IMR-90 (cell line): Measurements from ENCODE around the gene ALDH5A1. TPM values are rescaled to one million over a fixed set of nuclear protein-coding genes. Genes with fewer than 3 reads are reported as not detected.

ENCODE experiments used
- ATAC-seq: fragments of 200-7000 bp; cut with Tn5 transposase; 2 replicates; pipeline ENCODE4 v1.9.1; 2020; ENCODE audit warnings: low read depth, mild to moderate bottlenecking, moderate library complexity
- BruUV-seq: library from RNA; stranded (reverse); fragments of 400-500 nt; replicated peaks from 2 replicates; lab custom pipeline; 2021; lab: Mats Ljungman, UMichigan
- CTCF ChIA-PET: fragments of 300-600 bp; formaldehyde crosslinking; extraction: SDS; loops from one replicate; lab custom pipeline; 2021; ENCODE audit warnings: antibody characterized with exemption; lab: Yijun Ruan, JAX
- POLR2A ChIA-PET: fragments of 300-600 bp; sonication (Branson Sonifier 250); formaldehyde crosslinking; loops from one replicate; lab custom pipeline; 2022; ENCODE audit warnings: antibody characterized with exemption; ENCODE audit not compliant: unreplicated experiment; lab: Charles Lee
- DNase-seq: peaks from one replicate; pipeline ENCODE4 v3.0.0; 2013
- H2AFZ ChIP-seq: replicated peaks from 2 replicates; pipeline ENCODE3; 2013; ENCODE audit warnings: low read length, mild to moderate bottlenecking; ENCODE audit not compliant: poor library complexity
- H2AK5ac ChIP-seq: 2 replicates; pipeline ENCODE4 v1.6.1; 2013; ENCODE audit warnings: low read depth, low read length, inconsistent platforms
- H2AK9ac ChIP-seq: replicated peaks from 2 replicates; pipeline ENCODE3; 2013; ENCODE audit warnings: mild to moderate bottlenecking, low read depth, low read length, moderate library complexity; ENCODE audit not compliant: poor library complexity
- H2BK120ac ChIP-seq: 2 replicates; pipeline ENCODE4 v1.6.1; 2013; ENCODE audit warnings: low read depth, low read length, inconsistent platforms
- H2BK15ac ChIP-seq: 3 replicates; pipeline ENCODE4 v1.6.1; 2013; ENCODE audit warnings: low read depth, low read length, inconsistent platforms
- H2BK20ac ChIP-seq: 2 replicates; pipeline ENCODE4 v1.6.1; 2013; ENCODE audit warnings: low read depth, mild to moderate bottlenecking, inconsistent platforms, low read length, moderate library complexity
- H2BK5ac ChIP-seq: 2 replicates; pipeline ENCODE4 v1.6.1; 2013; ENCODE audit warnings: mild to moderate bottlenecking, low read depth, low read length, inconsistent platforms; ENCODE audit not compliant: poor library complexity, severe bottlenecking
- H3K14ac ChIP-seq: replicated peaks from 2 replicates; pipeline ENCODE4 v1.6.1; 2013; ENCODE audit warnings: low read depth, low read length, inconsistent platforms
- H3K18ac ChIP-seq: 2 replicates; pipeline ENCODE4 v1.6.1; 2013; ENCODE audit warnings: low read depth, low read length, control low read depth
- H3K23ac ChIP-seq: 2 replicates; pipeline ENCODE4 v1.6.1; 2013; ENCODE audit warnings: low read depth, low read length, inconsistent platforms
- H3K27ac ChIP-seq: 2 replicates; pipeline ENCODE4 v1.5.1; 2013; ENCODE audit warnings: mild to moderate bottlenecking, control low read depth, low read length; ENCODE audit not compliant: insufficient read depth
- H3K27me3 ChIP-seq: 2 replicates; pipeline ENCODE4 v1.6.1; 2013; ENCODE audit warnings: low read length; ENCODE audit not compliant: control insufficient read depth, insufficient read depth
- H3K36me3 ChIP-seq: 2 replicates; pipeline ENCODE4 v1.6.1; 2013; ENCODE audit warnings: low read length, mixed read lengths; ENCODE audit not compliant: control insufficient read depth, insufficient read depth
- H3K4ac ChIP-seq: 2 replicates; pipeline ENCODE4 v1.6.1; 2013; ENCODE audit warnings: low read depth, low read length, inconsistent platforms
- H3K4me1 ChIP-seq: 2 replicates; pipeline ENCODE4 v1.6.1; 2013; ENCODE audit warnings: low read length, mixed read lengths; ENCODE audit not compliant: control insufficient read depth, insufficient read depth
- H3K4me2 ChIP-seq: 2 replicates; pipeline ENCODE4 v1.6.1; 2013; ENCODE audit warnings: low read depth, mild to moderate bottlenecking, control low read depth, low read length, moderate library complexity
- H3K4me3 ChIP-seq: 2 replicates; pipeline ENCODE4 v1.5.1; 2013; ENCODE audit warnings: low read depth, mild to moderate bottlenecking, control low read depth, low read length, moderate library complexity; ENCODE audit not compliant: insufficient read depth
- H3K56ac ChIP-seq: 2 replicates; pipeline ENCODE4 v1.6.1; 2013; ENCODE audit warnings: low read length, inconsistent platforms; ENCODE audit not compliant: insufficient read depth; ENCODE audit errors: extremely low read depth
- H3K79me1 ChIP-seq, 2 experiments: 2 replicates each; pipeline ENCODE4 v1.6.1; 2013; ENCODE audit warnings: low read length in 2 of 2, inconsistent platforms in 1 of 2, low read depth in 1 of 2
- H3K9ac ChIP-seq: 2 replicates; pipeline ENCODE4 v1.6.1; 2013; ENCODE audit warnings: low read depth, low read length, control low read depth
- H3K9me1 ChIP-seq: 2 replicates; pipeline ENCODE4 v1.6.1; 2013; ENCODE audit warnings: low read length, inconsistent platforms; ENCODE audit not compliant: insufficient read depth
- H3K9me3 ChIP-seq: 2 replicates; pipeline ENCODE4 v1.6.1; 2013; ENCODE audit warnings: low read length; ENCODE audit not compliant: control insufficient read depth, insufficient read depth
- H4K20me1 ChIP-seq: 2 replicates; pipeline ENCODE4 v1.6.1; 2013; ENCODE audit warnings: low read length, inconsistent platforms; ENCODE audit not compliant: insufficient read depth
- H4K5ac ChIP-seq: 2 replicates; pipeline ENCODE4 v1.6.1; 2013; ENCODE audit warnings: mild to moderate bottlenecking, low read depth, low read length, control low read depth
- H4K8ac ChIP-seq, 2 experiments: 2 replicates each; pipeline ENCODE4 v1.6.1; 2013; ENCODE audit warnings: low read depth in 2 of 2, low read length in 2 of 2, control low read depth in 1 of 2, inconsistent platforms in 1 of 2
- H4K91ac ChIP-seq: 2 replicates; pipeline ENCODE4 v1.6.1; 2013; ENCODE audit warnings: low read depth, low read length, inconsistent platforms; ENCODE audit not compliant: insufficient read depth
- BHLHE40 ChIP-seq: fragments of 150-350 bp; IDR thresholded peaks from 2 replicates; pipeline ENCODE4 v1.6.1; 2016; ENCODE audit warnings: mild to moderate bottlenecking, low read depth, low read length
- MAFK ChIP-seq: IDR thresholded peaks from 2 replicates; pipeline ENCODE4 v1.6.1; 2012; ENCODE audit warnings: low read depth, low read length, improper control_type of control experiment
- RCOR1 ChIP-seq: IDR thresholded peaks from 2 replicates; pipeline ENCODE4 v1.6.1; 2012; ENCODE audit warnings: mild to moderate bottlenecking, low read length, improper control_type of control experiment; ENCODE audit not compliant: insufficient replicate concordance
- RFX5 ChIP-seq: IDR thresholded peaks from 2 replicates; pipeline ENCODE4 v1.8.0; 2012; ENCODE audit warnings: low read depth, mild to moderate bottlenecking, low read length, moderate library complexity
- WGBS, 2 experiments: methylation state at CpG; one replicate each; pipeline versions ENCODE4 v1.1.5 to v1.1.7; 2013; ENCODE audit warnings: missing lambda C conversion rate in 2 of 2; ENCODE audit not compliant: insufficient read length in 1 of 2; ENCODE audit errors: extremely low coverage in 2 of 2; 5-methylcytosine and 5-hydroxymethylcytosine counted together
- dilution Hi-C: fragments of 300-500 bp; cut with HindIII; formaldehyde crosslinking; loops from one replicate; pipeline ENCODE4 v1.14.3; 2018; ENCODE audit warnings: low sequenced_read_pairs; ENCODE audit not compliant: unreplicated experiment
- in situ Hi-C: fragments of 300-500 bp; cut with MboI; formaldehyde crosslinking; loops from 3 replicates; pipeline ENCODE4 v1.14.3; 2019; ENCODE audit warnings: low sequenced_read_pairs, inconsistent platforms, mixed read lengths
- intact Hi-C: fragments of 100-400 bp; cut with micrococcal nuclease; formaldehyde crosslinking; loops from 2 replicates; pipeline ENCODE4 v1.10.0; 2022
- polyA plus RNA-seq, 3 experiments: library from polyadenylated mRNA; depleted of rRNA; stranded (reverse); fragments of >200 nt; gene quantifications; 2 replicates each; pipeline ENCODE4 v1.2.3, GENCODE V29; 2012; ENCODE audit warnings: low replicate concordance in 1 of 3
- total RNA-seq: library from RNA; depleted of rRNA; stranded (reverse); fragments of >200 nt; gene quantifications from 2 replicates; pipeline ENCODE4 v1.2.3, GENCODE V29; 2012

The ALDH5A1 gene
- total and polyA plus RNA-seq, 2 of the 4 experiments (the other 2 are of a cell fraction) = 0.36 to 0.48 TPM

- no peak for ATAC-seq
- no peak overlapping the region for H3K14ac ChIP-seq
These were observed 15.9 kb upstream of the ALDH5A1 start for GRCh38 chr6:24478903-24479302.

More at GRCh38 chr6:24478903-24479302, 15.9 kb upstream of the ALDH5A1 start:
- Histone ChIP-seq H3K56ac (no peak overlapping the region), H2BK15ac (no peak overlapping the region), H3K4me3 (no peak overlapping the region), H2AK9ac (no peak overlapping the region), H3K36me3 (no peaks in the 10 kb centered on the region), H2BK20ac (no peak overlapping the region), H2AFZ (no peak overlapping the region), H3K9me3 (no peaks in the 10 kb centered on the region), H2BK5ac (no peak overlapping the region), H3K23ac (no peak overlapping the region), H2AK5ac (no peak overlapping the region), H4K8ac (no peak overlapping the region), H4K5ac (no peak overlapping the region), H3K9ac (no peak overlapping the region), H3K27ac (no peak overlapping the region), H3K4me2 (no peak overlapping the region), H3K79me1 (no peaks in the 10 kb centered on the region), H4K91ac (no peak overlapping the region), H3K18ac (no peak overlapping the region), H3K9me1 (no peaks in the 10 kb centered on the region), H2BK120ac (no peak overlapping the region), H4K20me1 (no peaks in the 10 kb centered on the region), H3K27me3 (no peaks in the 10 kb centered on the region; the same call in 1 of the 2 replicates), H3K4ac (no peak overlapping the region), H3K4me1 (no peaks in the 10 kb centered on the region)
- intact Hi-C loops (no loop called here), dilution Hi-C loops (no loop called here), in situ Hi-C loops (no loop called here)
- DNase-seq = no peak
- no TSS peak for BruUV-seq
- no peak for TF ChIP-seq BHLHE40
- no peak for TF ChIP-seq RCOR1
- no peak for TF ChIP-seq MAFK
- no peak for TF ChIP-seq RFX5
- POLR2A ChIA-PET = interaction anchor here (0.6 kb wide), 1 partner anchor 1017 kb away, joined by 3 read pairs; no protein-coding TSS in a partner anchor
- CTCF ChIA-PET = no interaction called here
- 60% methylated on average over 1 of the region's 4 CpGs; no CpG with 5 or more reads in 1 of the 2 experiments for WGBS, 2 experiments
